ENCODE data around the gene UBAC1. TPM values are rescaled to one million over a fixed set of nuclear protein-coding genes. Genes with fewer than 3 reads are reported as not detected.
"Not testable (repeated sequence)": the region's sequence is repeated elsewhere in the genome, so short reads cannot be mapped to it uniquely, and the experiment has no call there.

UBAC1 gene
- total RNA-seq, 1 donor from 2014 or later = 25.4 TPM

DNA sequence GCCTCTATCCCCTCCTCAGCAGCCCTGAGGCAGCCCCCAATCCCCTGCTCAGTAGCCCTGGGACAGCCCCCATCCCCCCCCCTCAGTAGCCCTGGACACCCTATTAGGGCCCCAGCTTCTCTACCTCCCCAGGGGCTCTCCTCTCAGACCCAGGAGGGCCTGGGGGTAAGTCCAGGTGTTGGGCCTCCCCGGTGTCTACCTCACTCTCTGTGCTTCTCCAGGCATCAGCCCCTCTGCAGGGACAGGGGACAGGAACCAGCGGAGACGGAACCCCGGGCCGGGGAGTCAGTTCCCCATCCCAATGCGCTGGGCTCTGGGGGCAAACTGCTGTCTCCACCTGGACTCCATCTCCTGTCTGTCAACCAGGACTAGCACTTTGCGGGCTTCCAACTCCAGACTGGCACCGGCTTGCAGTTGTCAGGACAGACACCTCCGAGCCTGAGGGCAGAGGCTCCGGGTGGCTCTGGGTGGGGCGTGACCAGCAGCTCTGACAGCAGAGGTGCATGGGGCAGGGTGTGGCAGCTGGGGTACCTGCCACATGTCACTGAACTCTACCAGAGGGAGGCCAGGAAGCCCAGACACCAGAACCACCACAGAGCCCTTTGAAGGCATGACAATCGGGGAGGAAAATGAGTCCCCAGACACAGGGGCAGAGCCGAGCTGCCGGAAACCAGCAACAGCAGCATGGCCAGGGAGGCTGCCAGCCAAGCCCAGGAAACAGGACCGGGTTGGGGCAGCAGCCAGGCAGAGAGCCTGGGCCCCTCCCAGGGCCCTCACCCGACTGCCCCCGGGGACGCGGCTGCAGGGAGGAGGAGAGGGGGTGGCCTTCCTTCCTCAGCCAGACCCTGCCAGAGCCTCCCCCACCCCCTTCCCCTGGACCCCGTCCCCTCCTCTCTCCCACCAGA is 17.7 kb upstream of the UBAC1 start:
- DNase-seq (ENCODE audit: low read depth in 2 of 2) = no peak

DNA sequence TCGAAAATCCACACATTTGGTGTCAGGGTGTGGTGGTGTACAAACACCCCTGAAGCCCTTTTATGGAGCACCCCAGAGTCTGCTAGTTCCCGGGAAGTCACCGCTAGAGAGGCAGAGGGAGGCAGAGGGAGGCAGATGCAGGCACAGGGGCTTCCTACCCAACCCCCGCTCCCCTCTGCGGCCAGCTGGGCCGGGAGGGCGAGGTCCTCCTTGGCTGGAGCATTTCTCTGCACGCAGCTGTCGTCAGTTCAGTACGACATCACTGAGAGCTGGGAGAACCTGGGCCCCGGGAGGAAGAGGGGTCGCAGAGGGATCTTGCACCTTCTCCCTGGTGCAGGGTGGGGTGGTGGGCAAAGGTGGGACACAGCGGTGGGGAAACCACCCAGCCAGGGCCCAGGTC is 15.8 kb upstream of the UBAC1 start:
- DNase-seq (ENCODE audit: low read depth in 2 of 2) = no peak

- DNase-seq (ENCODE audit: low read depth in 2 of 2) = no peak
Measured at GRCh38 chr9:135976531-135976930, 15.4 kb upstream of the UBAC1 start.

GRCh38 chr9:135975834-135976233 is 14.7 kb upstream of the UBAC1 start:
- no peak for DNase-seq (ENCODE audit: low read depth in 2 of 2)

DNA sequence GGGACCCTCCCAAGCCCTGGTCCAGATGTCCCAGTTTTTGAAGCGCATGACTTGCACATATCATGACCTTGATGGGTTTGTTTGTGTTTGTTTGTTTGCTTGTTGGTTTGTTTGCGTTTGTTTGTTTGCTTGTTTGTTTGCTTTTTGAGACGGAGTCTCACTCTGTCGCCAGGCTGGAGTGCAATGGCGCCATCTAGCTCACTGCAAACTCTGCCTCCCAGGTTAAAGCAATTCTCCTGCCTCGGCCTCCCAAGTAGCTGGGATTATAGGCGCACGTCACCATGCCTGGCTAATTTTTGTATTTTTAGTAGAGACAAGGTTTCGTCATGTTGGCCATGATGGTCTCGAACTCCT is 13.0 kb upstream of the UBAC1 start:
- no peak for DNase-seq (ENCODE audit: low read depth in 2 of 2)

DNA sequence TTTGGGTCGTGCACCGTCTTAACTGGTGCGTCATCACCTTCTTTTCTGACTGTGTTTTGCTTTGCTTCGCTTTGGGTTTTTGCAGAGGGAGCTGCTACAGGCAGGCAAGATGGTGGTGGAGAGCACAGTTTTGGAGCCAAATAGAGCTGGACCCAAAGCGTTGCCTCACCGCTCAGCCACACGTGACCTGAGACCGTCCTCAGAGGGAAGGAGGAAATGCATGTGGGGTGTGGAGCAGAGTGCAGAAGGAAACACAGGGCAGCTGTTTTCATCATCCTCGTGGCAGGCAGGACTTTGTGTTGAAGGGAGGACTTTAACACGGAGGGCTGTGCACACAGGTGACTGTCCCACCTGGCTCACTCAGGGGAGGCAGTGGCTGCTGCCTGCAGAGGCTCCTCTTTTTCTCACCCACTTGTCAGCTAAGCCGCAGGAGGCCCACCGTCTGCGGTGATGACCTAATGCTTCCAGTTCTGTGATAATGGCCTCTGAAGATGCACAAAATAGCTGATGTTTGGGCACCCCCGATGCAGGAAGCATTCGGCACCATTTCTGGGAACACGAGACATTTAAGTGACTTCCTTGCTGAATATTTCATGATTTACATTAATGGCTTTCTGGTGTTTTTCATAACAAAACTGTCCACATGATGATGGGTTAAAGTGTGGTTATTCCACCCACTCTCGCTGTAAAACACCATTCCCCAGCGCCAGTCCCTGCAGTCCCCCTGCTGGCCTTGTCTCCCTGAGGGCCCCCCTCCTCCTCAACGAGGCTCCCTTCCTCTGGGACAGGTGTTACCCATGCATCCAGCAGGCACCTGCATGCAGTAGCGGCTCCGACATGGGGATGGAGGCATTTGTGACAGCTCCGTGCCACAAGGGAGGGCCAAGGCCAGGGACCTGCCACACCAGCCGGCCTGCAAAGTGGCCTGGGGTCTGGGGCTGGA is 12.4 kb upstream of the UBAC1 start:
- DNase-seq (ENCODE audit: low read depth in 2 of 2) = no peak

GRCh38 chr9:135971892-135972291 is 10.7 kb upstream of the UBAC1 start:
- peak in 1 of 2 donors; percentile 32 for DNase-seq (ENCODE audit: low read depth in 2 of 2)

DNA sequence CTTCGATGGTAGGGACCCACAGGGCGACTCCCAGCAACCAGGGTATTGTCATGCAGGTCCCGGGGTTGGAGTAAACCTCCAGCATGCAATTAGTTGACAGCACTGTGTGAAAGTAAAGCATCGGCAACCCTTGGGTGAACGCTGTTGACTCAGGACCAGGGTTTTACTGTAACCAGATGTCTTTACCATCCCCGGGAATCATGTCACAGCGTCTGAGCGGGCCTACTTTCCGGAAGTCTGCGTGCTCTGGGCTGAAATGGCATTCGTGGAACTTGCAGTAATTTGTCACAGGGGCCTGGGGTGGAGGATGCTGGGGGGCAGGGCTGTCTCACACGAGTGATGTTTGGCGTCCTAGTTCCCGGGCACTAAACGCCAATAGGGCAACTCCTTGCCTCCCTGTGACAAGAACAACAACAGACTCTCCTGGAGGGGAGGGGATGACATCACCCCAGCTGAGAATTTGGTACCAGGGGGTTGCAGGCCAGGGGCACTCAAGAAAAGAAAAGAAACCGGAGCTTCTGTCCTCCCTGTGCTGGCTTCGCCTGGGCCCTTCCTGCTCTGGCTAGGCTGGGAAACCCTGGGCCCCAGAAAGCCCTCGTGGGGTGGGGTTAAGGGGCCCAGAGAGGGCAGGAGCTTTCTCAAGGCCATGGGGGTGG is 10.1 kb upstream of the UBAC1 start:
- no peak for DNase-seq (ENCODE audit: low read depth in 2 of 2)

DNA sequence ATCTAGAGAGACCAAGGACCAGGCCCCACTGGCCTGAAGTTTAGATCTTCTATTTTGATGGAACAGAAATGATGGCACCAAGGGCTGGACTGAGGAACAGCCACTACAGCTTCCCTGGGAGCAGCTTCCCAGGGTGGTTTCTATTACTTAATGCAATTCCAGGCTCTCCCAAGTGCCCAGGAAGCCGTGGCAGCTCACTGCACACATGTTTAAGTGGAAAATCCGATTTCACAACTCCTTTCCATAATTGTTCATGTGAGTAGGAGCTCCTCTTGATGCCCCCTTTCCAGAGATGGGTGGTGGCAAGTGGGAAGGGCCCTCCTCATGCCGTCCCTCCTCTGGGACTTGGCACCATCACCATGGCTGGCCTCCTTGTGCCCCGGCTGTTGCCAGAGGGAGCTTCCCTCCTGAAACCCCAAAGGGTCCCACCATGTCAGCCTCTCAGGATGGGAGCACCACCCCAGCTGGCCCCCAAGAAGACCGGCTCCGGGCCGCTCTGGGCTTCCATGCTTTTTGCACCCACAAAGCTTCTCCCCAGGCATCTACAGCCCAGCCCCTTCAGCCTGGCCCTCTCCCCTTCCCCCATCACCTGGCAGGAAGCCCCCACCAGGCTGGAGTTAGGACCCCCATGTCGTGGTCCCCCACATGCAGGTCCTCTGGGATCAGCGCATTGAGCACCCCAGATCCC is 9.1 kb upstream of the UBAC1 start:
- DNase-seq (ENCODE audit: low read depth in 2 of 2) = no peak

GRCh38 chr9:135969064-135969683 is 8.0 kb upstream of the UBAC1 start:
- peak in 1 of 2 donors; percentile 54 for DNase-seq (ENCODE audit: low read depth in 2 of 2)

GRCh38 chr9:135968601-135969000 is 7.4 kb upstream of the UBAC1 start:
- DNase-seq (ENCODE audit: low read depth in 2 of 2) = no peak

DNA sequence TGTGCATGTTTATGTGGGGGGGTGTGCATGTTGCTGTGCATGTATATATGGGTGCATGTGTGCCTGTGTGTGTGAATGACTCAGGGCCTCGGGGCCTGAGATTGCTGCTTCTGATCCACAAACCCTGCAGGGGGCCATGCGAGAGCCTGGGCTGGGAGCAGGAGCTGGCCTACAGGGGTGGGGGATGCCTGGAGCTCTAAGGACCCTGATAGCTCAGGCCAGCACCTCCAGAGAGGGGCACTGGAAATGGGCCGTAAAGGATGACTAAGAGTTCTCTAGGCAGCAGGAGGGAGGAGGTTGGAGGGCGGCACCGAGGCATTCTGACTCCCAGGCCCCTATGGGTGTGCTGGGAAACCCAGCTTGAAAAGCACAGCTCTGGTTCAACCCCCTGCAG is 6.9 kb upstream of the UBAC1 start:
- no peak for DNase-seq (ENCODE audit: low read depth in 2 of 2)

DNA sequence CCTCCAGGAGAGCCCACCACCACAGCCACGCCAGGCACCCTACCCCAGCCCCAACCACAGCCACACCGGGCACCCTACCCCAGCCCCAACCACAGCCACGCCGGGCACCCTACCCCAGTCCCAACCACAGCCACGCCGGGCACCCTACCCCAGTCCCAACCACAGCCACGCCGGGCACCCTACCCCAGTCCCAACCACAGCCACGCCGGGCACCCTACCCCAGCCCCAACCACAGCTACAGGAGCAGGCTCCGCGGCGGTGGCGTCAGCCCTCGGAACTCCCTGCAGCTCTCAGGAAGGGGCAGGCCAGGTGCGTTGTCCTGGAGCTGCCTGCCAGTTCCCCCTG is 5.7 kb upstream of the UBAC1 start:
- not testable (repeated sequence) for DNase-seq (ENCODE audit: low read depth in 2 of 2)

GRCh38 chr9:135965124-135965756 is 4.1 kb upstream of the UBAC1 start:
- DNase-seq (ENCODE audit: low read depth in 2 of 2) = no peak

GRCh38 chr9:135963938-135964337 is 2.8 kb upstream of the UBAC1 start:
- no peak for DNase-seq (ENCODE audit: low read depth in 2 of 2)

DNA sequence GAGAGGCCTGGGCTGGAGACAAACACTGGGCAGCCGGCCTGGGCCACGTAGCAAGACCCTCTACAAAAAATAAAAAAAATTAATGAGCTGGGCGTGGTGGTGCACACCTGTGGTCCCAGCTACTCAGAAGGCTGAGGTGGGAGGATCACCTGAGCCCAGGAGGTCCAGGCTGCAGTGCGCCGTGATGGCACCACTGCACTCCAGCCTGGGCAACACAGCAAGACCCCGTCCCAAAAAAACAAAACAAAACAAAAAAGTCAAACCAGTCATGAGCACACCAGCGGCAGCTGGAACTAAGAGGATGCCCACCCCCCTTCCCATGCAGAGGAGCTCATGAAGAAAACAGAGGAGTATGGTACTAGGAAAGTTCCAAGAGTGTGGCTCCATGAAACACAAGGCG is 2.2 kb upstream of the UBAC1 start:
- DNase-seq (ENCODE audit: low read depth in 2 of 2) = no peak

GRCh38 chr9:135962696-135963307 is 1.6 kb upstream of the UBAC1 start:
- DNase-seq (ENCODE audit: low read depth in 2 of 2) = no peak

- DNase-seq (ENCODE audit: low read depth in 2 of 2) = no peak
Measured at GRCh38 chr9:135961811-135962695, 880 bp upstream of the UBAC1 start.

Measured in dermis microvascular lymphatic vessel endothelial cell (primary cell).